ENCODE measurements around the gene DCAF6.

- no peak for TF ChIP-seq CTCF (conservative IDR thresholded peaks at IDR 0.05; ENCODE audit: low read depth, low read length)
- TF ChIP-seq EZH2 (IDR thresholded peaks at IDR 0.05; ENCODE audit: borderline replicate concordance, low read depth, low read length, poor library complexity, severe bottlenecking), result no peak
These were observed 185.0 kb downstream of the DCAF6 start for GRCh38 chr1:168121401-168122011.
